ENCODE data around the gene CEP89. TPM values are rescaled to one million over a fixed set of nuclear protein-coding genes. Genes with fewer than 3 reads are reported as not detected.
"Not testable (repeated sequence)": the region's sequence is repeated elsewhere in the genome, so short reads cannot be mapped to it uniquely, and the experiment has no call there.

Gene CEP89
- total RNA-seq, result 10 to 100 TPM; 13.7 to 22.6 TPM
- polyA plus RNA-seq, result 10 to 100 TPM in 1 of 2 donors, 1 to 10 TPM in 1; 4.4 to 18.3 TPM
- long read RNA-seq, donor 1, full-length matches to known transcripts, result 5 of 28 reads
- long read RNA-seq, donor 1, partial matches to known transcripts, result 13 of 28 reads
- long read RNA-seq, donor 1, other reads (novel, unspliced or antisense), result 10 of 28 reads
- long read RNA-seq, donor 2, full-length matches to known transcripts, result 3 of 15 reads
- long read RNA-seq, donor 2, partial matches to known transcripts, result 5 of 15 reads
- long read RNA-seq, donor 2, other reads (novel, unspliced or antisense), result 7 of 15 reads

GRCh38 chr19:32971715-32972540 is at the start of gene CEP89, which contains the start of gene FAAP24:
CEP89 (minus strand) TSS chr19:32971958; CDS start chr19:32971874, 84 bp downstream.
FAAP24 (plus strand) TSS chr19:32972242; CDS start chr19:32973197, 955 bp downstream.
- Histone ChIP-seq H3K4me3 (ENCODE audit: low read length in 2 of 2) (peak within 1 kb of the TSS; percentile 74 to 78), H3K36me3 (ENCODE audit: control insufficient read depth in 1 of 2, insufficient read depth in 2 of 2, low read length in 1 of 2) (peaks cover 0 to 3% of the 10 kb centered on the region in 2 donors), H3K4me1 (ENCODE audit: control insufficient read depth in 1 of 2, insufficient read depth in 2 of 2, low read length in 2 of 2) (no peaks in the 10 kb centered on the region), H3K27me3 (ENCODE audit: control insufficient read depth in 1 of 2, insufficient read depth in 2 of 2, low read length in 1 of 2) (no peaks in the 10 kb centered on the region), H3K27ac (ENCODE audit: low read depth in 1 of 2, low read length in 2 of 2) (peak within 1 kb of the TSS in 1 of 2 donors; percentile 24), H3K9me3 (ENCODE audit: control insufficient read depth, low read length) (no peaks in the 10 kb centered on the region)
- peak; percentile 98 to 99 for DNase-seq
- ATAC-seq (ENCODE audit: low FRiP score), result peak; percentile 99
- intact Hi-C loops (cut with DNase I), result loop anchor here (5.0 to 10.0 kb wide), 5 partner anchors 110 to 553 kb away; partner anchors contain the start of genes GPATCH1 (in 2 of the 2), ANKRD27 (in 1 of the 2), PEPD (in 1 of the 2) and RGS9BP (in 1 of the 2)
- WGBS, 2 donors, result 1 to 2% methylated on average over 57 of the region's 57 CpGs

- H3K4me3 ChIP-seq (ENCODE audit: low read length in 2 of 2); intact Hi-C loops (cut with DNase I); H3K27ac ChIP-seq (ENCODE audit: low read depth in 1 of 2, low read length in 2 of 2); H3K9me3 ChIP-seq (ENCODE audit: control insufficient read depth, low read length); DNase-seq; H3K36me3 ChIP-seq (ENCODE audit: control insufficient read depth in 1 of 2, insufficient read depth in 2 of 2, low read length in 1 of 2); ATAC-seq (ENCODE audit: low FRiP score); H3K27me3 ChIP-seq (ENCODE audit: control insufficient read depth in 1 of 2, insufficient read depth in 2 of 2, low read length in 1 of 2); H3K4me1 ChIP-seq (ENCODE audit: control insufficient read depth in 1 of 2, insufficient read depth in 2 of 2, low read length in 2 of 2): not testable (repeated sequence)
- 96 to 99% methylated on average over 4 of the region's 4 CpGs for WGBS, 2 donors
Measured at GRCh38 chr19:33010891-33011290, 39.1 kb upstream of the CEP89 start.

- Histone ChIP-seq H3K36me3 (ENCODE audit: control insufficient read depth in 1 of 2, insufficient read depth in 2 of 2, low read length in 1 of 2) (no peaks in the 10 kb centered on the region), H3K4me3 (ENCODE audit: low read length in 2 of 2) (no peak overlapping the region), H3K4me1 (ENCODE audit: control insufficient read depth in 1 of 2, insufficient read depth in 2 of 2, low read length in 2 of 2) (no peaks in the 10 kb centered on the region), H3K9me3 (ENCODE audit: control insufficient read depth, low read length) (no peaks in the 10 kb centered on the region), H3K27me3 (ENCODE audit: control insufficient read depth in 1 of 2, insufficient read depth in 2 of 2, low read length in 1 of 2) (no peaks in the 10 kb centered on the region), H3K27ac (ENCODE audit: low read depth in 1 of 2, low read length in 2 of 2) (no peak overlapping the region)
- WGBS, 2 donors, result 94 to 96% methylated on average over 4 of the region's 4 CpGs
- intact Hi-C loops (cut with DNase I), result no loop called here
- DNase-seq, result no peak
- ATAC-seq (ENCODE audit: low FRiP score), result no peak
Measured at GRCh38 chr19:33008738-33009137, 37.0 kb upstream of the CEP89 start.

GRCh38 chr19:33005440-33005839 is 33.7 kb upstream of the CEP89 start:
- ATAC-seq (ENCODE audit: low FRiP score) (no peak), DNase-seq (no peak)
- H3K27ac ChIP-seq (ENCODE audit: low read depth in 1 of 2, low read length in 2 of 2), result no peak overlapping the region
- H3K36me3 ChIP-seq (ENCODE audit: control insufficient read depth in 1 of 2, insufficient read depth in 2 of 2, low read length in 1 of 2), result no peaks in the 10 kb centered on the region
- H3K27me3 ChIP-seq (ENCODE audit: control insufficient read depth in 1 of 2, insufficient read depth in 2 of 2, low read length in 1 of 2), result no peaks in the 10 kb centered on the region
- H3K9me3 ChIP-seq (ENCODE audit: control insufficient read depth, low read length), result no peaks in the 10 kb centered on the region
- no peaks in the 10 kb centered on the region for H3K4me1 ChIP-seq (ENCODE audit: control insufficient read depth in 1 of 2, insufficient read depth in 2 of 2, low read length in 2 of 2)
- WGBS, 2 donors, result 86 to 89% methylated on average over 5 of the region's 5 CpGs
- intact Hi-C loops (cut with DNase I), result no loop called here
- no peak overlapping the region for H3K4me3 ChIP-seq (ENCODE audit: low read length in 2 of 2)

- intact Hi-C loops (cut with DNase I); DNase-seq; H3K4me1 ChIP-seq (ENCODE audit: control insufficient read depth in 1 of 2, insufficient read depth in 2 of 2, low read length in 2 of 2); H3K27me3 ChIP-seq (ENCODE audit: control insufficient read depth in 1 of 2, insufficient read depth in 2 of 2, low read length in 1 of 2); H3K4me3 ChIP-seq (ENCODE audit: low read length in 2 of 2); H3K36me3 ChIP-seq (ENCODE audit: control insufficient read depth in 1 of 2, insufficient read depth in 2 of 2, low read length in 1 of 2); ATAC-seq (ENCODE audit: low FRiP score); H3K27ac ChIP-seq (ENCODE audit: low read depth in 1 of 2, low read length in 2 of 2); H3K9me3 ChIP-seq (ENCODE audit: control insufficient read depth, low read length): not testable (repeated sequence)
- whole genome bisulfite sequencing, 2 donors, result 74 to 79% methylated on average over 6 of the region's 6 CpGs
Measured at GRCh38 chr19:33003424-33004024, 31.8 kb upstream of the CEP89 start.

- H3K4me1 ChIP-seq (ENCODE audit: control insufficient read depth in 1 of 2, insufficient read depth in 2 of 2, low read length in 2 of 2); ATAC-seq (ENCODE audit: low FRiP score); H3K36me3 ChIP-seq (ENCODE audit: control insufficient read depth in 1 of 2, insufficient read depth in 2 of 2, low read length in 1 of 2); intact Hi-C loops (cut with DNase I); H3K9me3 ChIP-seq (ENCODE audit: control insufficient read depth, low read length); H3K27me3 ChIP-seq (ENCODE audit: control insufficient read depth in 1 of 2, insufficient read depth in 2 of 2, low read length in 1 of 2); H3K4me3 ChIP-seq (ENCODE audit: low read length in 2 of 2); DNase-seq; H3K27ac ChIP-seq (ENCODE audit: low read depth in 1 of 2, low read length in 2 of 2): not testable (repeated sequence)
- 75 to 78% methylated on average over 15 of the region's 15 CpGs for WGBS, 2 donors
Measured at GRCh38 chr19:33002126-33002865, 30.5 kb upstream of the CEP89 start.

- intact Hi-C loops (cut with DNase I), result no loop called here
- ATAC-seq (ENCODE audit: low FRiP score), result no peak
- Histone ChIP-seq H3K36me3 (ENCODE audit: control insufficient read depth in 1 of 2, insufficient read depth in 2 of 2, low read length in 1 of 2) (no peaks in the 10 kb centered on the region), H3K4me1 (ENCODE audit: control insufficient read depth in 1 of 2, insufficient read depth in 2 of 2, low read length in 2 of 2) (no peaks in the 10 kb centered on the region), H3K27me3 (ENCODE audit: control insufficient read depth in 1 of 2, insufficient read depth in 2 of 2, low read length in 1 of 2) (no peaks in the 10 kb centered on the region), H3K4me3 (ENCODE audit: low read length in 2 of 2) (no peak overlapping the region), H3K9me3 (ENCODE audit: control insufficient read depth, low read length) (no peaks in the 10 kb centered on the region), H3K27ac (ENCODE audit: low read depth in 1 of 2, low read length in 2 of 2) (no peak overlapping the region)
- DNase-seq, result no peak
- 92 to 94% methylated on average over 4 of the region's 4 CpGs for WGBS, 2 donors
Measured at GRCh38 chr19:33000910-33001309, 29.2 kb upstream of the CEP89 start.

- Histone ChIP-seq H3K4me1 (ENCODE audit: control insufficient read depth in 1 of 2, insufficient read depth in 2 of 2, low read length in 2 of 2) (no peaks in the 10 kb centered on the region), H3K27me3 (ENCODE audit: control insufficient read depth in 1 of 2, insufficient read depth in 2 of 2, low read length in 1 of 2) (no peaks in the 10 kb centered on the region), H3K36me3 (ENCODE audit: control insufficient read depth in 1 of 2, insufficient read depth in 2 of 2, low read length in 1 of 2) (no peaks in the 10 kb centered on the region), H3K9me3 (ENCODE audit: control insufficient read depth, low read length) (no peaks in the 10 kb centered on the region), H3K4me3 (ENCODE audit: low read length in 2 of 2) (no peak overlapping the region), H3K27ac (ENCODE audit: low read depth in 1 of 2, low read length in 2 of 2) (no peak overlapping the region)
- 91 to 96% methylated on average over 8 of the region's 8 CpGs for WGBS, 2 donors
- intact Hi-C loops (cut with DNase I), result no loop called here
- ATAC-seq (ENCODE audit: low FRiP score) (no peak), DNase-seq (no peak)
Measured at GRCh38 chr19:33000510-33000909, 28.8 kb upstream of the CEP89 start.
